GM23338 (cell line): ENCODE data around the gene PRPSAP1.
"Not testable (repeated sequence)": the region's sequence is repeated elsewhere in the genome, so short reads cannot be mapped to it uniquely, and the experiment has no call there.

Experiments used
- CREB1 ChIP-seq: fragments of 250-450 bp; sonication (Bioruptor Pico); IDR thresholded peaks from 2 replicates; pipeline ENCODE4 v1.5.0; 2020; ENCODE audit warnings: low read depth, mild to moderate bottlenecking, moderate library complexity
- EZH2 ChIP-seq: fragments of 200-600 bp; sonication (generic); IDR thresholded peaks from one replicate; pipeline ENCODE4 v1.8.0; 2017; ENCODE audit warnings: antibody characterized with exemption, mild to moderate bottlenecking, low read depth; ENCODE audit not compliant: unreplicated experiment
- POLR2AphosphoS5 ChIP-seq: IDR thresholded peaks from 2 replicates; pipeline ENCODE4 v1.6.1; 2016; ENCODE audit warnings: antibody characterized with exemption, low read depth
- ZNF114 ChIP-seq: fragments of 250-450 bp; sonication (Bioruptor Pico); IDR thresholded peaks from 2 replicates; pipeline ENCODE4 v1.5.0; 2020; ENCODE audit warnings: mild to moderate bottlenecking, moderate library complexity
- TF ChIP-seq, protein P1 (sequence below), 2 experiments: fragments of 200-600 bp in 1 of 2; sonication (generic) in 1 of 2; conservative IDR thresholded peaks; 2 replicates each; pipeline versions ENCODE4 v1.5.1 to v1.6.1; 2016 to 2017; ENCODE audit warnings: antibody characterized with exemption in 2 of 2, low read depth in 2 of 2, mild to moderate bottlenecking in 2 of 2, moderate library complexity in 1 of 2
- TF ChIP-seq, protein P2 (sequence below): IDR thresholded peaks from one replicate; pipeline ENCODE4 v1.6.1; 2018; ENCODE audit warnings: antibody characterized with exemption; ENCODE audit not compliant: unreplicated experiment

DNA sequence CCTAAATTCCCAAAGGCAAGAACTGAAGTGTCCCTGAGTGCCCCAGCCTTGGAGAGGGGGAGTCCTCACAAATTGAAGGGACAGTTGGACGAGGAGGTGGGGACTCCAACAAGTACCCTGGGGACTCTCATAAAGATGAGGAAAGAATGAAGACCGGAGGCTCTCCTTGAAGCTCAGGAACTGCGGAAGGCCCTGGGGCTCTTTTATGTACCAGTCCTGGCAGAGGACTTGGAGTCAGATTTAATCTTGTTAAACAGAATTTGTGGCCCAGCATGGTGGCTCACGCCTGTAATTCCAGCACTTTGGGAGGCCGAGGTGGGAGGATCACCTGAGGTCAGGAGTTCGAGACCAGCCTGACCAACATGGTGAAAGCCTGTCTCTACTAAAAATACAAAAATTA lies 6.1 kb upstream of the PRPSAP1 start:
- TF ChIP-seq, protein P1, sequence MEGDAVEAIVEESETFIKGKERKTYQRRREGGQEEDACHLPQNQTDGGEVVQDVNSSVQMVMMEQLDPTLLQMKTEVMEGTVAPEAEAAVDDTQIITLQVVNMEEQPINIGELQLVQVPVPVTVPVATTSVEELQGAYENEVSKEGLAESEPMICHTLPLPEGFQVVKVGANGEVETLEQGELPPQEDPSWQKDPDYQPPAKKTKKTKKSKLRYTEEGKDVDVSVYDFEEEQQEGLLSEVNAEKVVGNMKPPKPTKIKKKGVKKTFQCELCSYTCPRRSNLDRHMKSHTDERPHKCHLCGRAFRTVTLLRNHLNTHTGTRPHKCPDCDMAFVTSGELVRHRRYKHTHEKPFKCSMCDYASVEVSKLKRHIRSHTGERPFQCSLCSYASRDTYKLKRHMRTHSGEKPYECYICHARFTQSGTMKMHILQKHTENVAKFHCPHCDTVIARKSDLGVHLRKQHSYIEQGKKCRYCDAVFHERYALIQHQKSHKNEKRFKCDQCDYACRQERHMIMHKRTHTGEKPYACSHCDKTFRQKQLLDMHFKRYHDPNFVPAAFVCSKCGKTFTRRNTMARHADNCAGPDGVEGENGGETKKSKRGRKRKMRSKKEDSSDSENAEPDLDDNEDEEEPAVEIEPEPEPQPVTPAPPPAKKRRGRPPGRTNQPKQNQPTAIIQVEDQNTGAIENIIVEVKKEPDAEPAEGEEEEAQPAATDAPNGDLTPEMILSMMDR (conservative IDR thresholded peaks at IDR 0.05; ENCODE audit: low read depth in 2 of 2), result not testable (repeated sequence)
- not testable (repeated sequence) for TF ChIP-seq POLR2AphosphoS5; EZH2; CREB1 (CRISPR knock-in tag); ZNF114 (CRISPR knock-in tag)
- TF ChIP-seq, protein P2, sequence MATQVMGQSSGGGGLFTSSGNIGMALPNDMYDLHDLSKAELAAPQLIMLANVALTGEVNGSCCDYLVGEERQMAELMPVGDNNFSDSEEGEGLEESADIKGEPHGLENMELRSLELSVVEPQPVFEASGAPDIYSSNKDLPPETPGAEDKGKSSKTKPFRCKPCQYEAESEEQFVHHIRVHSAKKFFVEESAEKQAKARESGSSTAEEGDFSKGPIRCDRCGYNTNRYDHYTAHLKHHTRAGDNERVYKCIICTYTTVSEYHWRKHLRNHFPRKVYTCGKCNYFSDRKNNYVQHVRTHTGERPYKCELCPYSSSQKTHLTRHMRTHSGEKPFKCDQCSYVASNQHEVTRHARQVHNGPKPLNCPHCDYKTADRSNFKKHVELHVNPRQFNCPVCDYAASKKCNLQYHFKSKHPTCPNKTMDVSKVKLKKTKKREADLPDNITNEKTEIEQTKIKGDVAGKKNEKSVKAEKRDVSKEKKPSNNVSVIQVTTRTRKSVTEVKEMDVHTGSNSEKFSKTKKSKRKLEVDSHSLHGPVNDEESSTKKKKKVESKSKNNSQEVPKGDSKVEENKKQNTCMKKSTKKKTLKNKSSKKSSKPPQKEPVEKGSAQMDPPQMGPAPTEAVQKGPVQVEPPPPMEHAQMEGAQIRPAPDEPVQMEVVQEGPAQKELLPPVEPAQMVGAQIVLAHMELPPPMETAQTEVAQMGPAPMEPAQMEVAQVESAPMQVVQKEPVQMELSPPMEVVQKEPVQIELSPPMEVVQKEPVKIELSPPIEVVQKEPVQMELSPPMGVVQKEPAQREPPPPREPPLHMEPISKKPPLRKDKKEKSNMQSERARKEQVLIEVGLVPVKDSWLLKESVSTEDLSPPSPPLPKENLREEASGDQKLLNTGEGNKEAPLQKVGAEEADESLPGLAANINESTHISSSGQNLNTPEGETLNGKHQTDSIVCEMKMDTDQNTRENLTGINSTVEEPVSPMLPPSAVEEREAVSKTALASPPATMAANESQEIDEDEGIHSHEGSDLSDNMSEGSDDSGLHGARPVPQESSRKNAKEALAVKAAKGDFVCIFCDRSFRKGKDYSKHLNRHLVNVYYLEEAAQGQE, result not testable (repeated sequence)
